Fibroblast of mammary gland (primary cell): ENCODE data around the gene SLIT1.

ENCODE experiments used
- DNase-seq: peaks from one replicate; pipeline ENCODE4 v3.0.0-alpha.2; 2010; ENCODE audit warnings: low read depth
- H3K4me3 ChIP-seq: 2 replicates; pipeline ENCODE4 v1.5.1; 2011; ENCODE audit warnings: low read depth, mild to moderate bottlenecking, low read length, moderate library complexity; ENCODE audit not compliant: control insufficient read depth
- TF ChIP-seq, protein P1 (sequence below): conservative IDR thresholded peaks from 2 replicates; pipeline ENCODE4 v1.5.1; 2011; ENCODE audit warnings: low read depth, low read length, inconsistent platforms; ENCODE audit not compliant: control insufficient read depth, insufficient read depth

Gene SLIT1

DNA sequence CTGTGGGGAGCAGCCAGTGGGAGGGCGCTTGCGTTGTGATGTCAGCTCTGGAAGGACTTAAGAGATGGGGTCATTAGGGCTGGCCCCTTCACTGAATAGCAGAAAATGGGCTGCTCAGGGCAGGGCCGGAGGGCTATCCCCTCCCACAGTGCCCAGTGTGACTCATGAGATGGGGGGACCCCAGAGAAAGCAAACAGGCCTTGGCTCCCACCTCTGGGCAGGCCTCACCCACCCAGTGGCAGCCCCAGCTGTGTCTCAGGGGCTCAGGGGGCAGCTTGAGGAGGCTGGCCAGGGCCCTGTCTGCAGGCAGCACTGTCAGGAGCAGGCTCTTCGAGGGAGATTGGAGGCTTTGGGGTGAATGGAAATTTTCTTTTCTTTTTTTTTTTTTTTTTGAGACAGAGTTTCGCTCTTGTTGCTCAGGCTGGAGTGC is 168.3 kb downstream of the SLIT1 start:
- no peak overlapping the region for H3K4me3 ChIP-seq
- TF ChIP-seq, protein P1, sequence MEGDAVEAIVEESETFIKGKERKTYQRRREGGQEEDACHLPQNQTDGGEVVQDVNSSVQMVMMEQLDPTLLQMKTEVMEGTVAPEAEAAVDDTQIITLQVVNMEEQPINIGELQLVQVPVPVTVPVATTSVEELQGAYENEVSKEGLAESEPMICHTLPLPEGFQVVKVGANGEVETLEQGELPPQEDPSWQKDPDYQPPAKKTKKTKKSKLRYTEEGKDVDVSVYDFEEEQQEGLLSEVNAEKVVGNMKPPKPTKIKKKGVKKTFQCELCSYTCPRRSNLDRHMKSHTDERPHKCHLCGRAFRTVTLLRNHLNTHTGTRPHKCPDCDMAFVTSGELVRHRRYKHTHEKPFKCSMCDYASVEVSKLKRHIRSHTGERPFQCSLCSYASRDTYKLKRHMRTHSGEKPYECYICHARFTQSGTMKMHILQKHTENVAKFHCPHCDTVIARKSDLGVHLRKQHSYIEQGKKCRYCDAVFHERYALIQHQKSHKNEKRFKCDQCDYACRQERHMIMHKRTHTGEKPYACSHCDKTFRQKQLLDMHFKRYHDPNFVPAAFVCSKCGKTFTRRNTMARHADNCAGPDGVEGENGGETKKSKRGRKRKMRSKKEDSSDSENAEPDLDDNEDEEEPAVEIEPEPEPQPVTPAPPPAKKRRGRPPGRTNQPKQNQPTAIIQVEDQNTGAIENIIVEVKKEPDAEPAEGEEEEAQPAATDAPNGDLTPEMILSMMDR = no peak
- DNase-seq = no peak

GRCh38 chr10:97016728-97017473 is 168.9 kb downstream of the SLIT1 start:
- TF ChIP-seq, protein P1 = no peak
- no peak for DNase-seq
- no peak overlapping the region for H3K4me3 ChIP-seq

- no peak for DNase-seq
- TF ChIP-seq, protein P1 = no peak
- H3K4me3 ChIP-seq = no peak overlapping the region
Observed at GRCh38 chr10:97015240-97015639, 170.5 kb downstream of the SLIT1 start.

- no peak overlapping the region for H3K4me3 ChIP-seq
- DNase-seq = no peak
- TF ChIP-seq, protein P1 = no peak
Observed at GRCh38 chr10:97013983-97014382, 171.8 kb downstream of the SLIT1 start.

DNA sequence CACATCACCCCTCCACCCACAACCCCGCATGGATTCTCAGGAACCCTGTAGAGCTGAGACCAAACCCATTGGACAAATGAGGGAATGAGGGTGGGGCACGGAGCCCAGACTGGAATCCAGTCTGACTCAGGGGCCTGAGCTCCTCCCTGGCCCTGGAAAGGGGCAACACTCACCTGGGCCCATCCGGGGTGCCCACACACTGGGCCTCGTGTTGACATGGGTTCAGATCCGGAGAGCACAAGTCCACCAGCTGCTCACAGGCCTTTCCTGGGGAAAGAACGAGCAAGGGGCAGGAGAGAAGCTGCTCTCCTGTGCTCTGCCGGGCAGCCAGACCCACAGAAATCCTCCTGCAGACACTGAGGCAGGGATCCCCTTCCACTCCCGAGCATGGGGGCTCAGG is 172.2 kb downstream of the SLIT1 start:
- TF ChIP-seq, protein P1 = no peak
- H3K4me3 ChIP-seq = no peak overlapping the region
- DNase-seq = no peak

GRCh38 chr10:97012470-97012869 is 173.3 kb downstream of the SLIT1 start:
- TF ChIP-seq, protein P1 = no peak
- H3K4me3 ChIP-seq = no peak overlapping the region
- DNase-seq = no peak
